Upper lobe of right lung (tissue), 1 donor: Measurements from ENCODE around the gene SPRN. TPM values are rescaled to one million over a fixed set of nuclear protein-coding genes. Genes with fewer than 3 reads are reported as not detected.
A peak's percentile ranks its signal among the peaks of the same experiment; 100 is the strongest.
"Not testable (repeated sequence)": the region's sequence is repeated elsewhere in the genome, so short reads cannot be mapped to it uniquely, and the experiment has no call there.

ENCODE experiments used
- ATAC-seq: fragments of 200-7000 bp; cut with Tn5 transposase; one replicate; pipeline ENCODE4 v1.9.1; 2020; ENCODE audit warnings: mild to moderate bottlenecking, moderate library complexity
- DNase-seq: peaks from one replicate; pipeline ENCODE4 v3.0.0-alpha.2; 2020
- H3K27ac ChIP-seq: fragments of 200-600 bp; one replicate; pipeline ENCODE4 v1.8.0; 2022
- H3K27me3 ChIP-seq: fragments of 200-600 bp; one replicate; pipeline ENCODE4 v1.8.0; 2022; ENCODE audit warnings: mild to moderate bottlenecking
- H3K36me3 ChIP-seq: fragments of 200-600 bp; one replicate; pipeline ENCODE4 v1.8.0; 2022
- H3K4me1 ChIP-seq: fragments of 200-600 bp; one replicate; pipeline ENCODE4 v1.8.0; 2022
- H3K4me3 ChIP-seq: fragments of 200-600 bp; one replicate; pipeline ENCODE4 v1.8.0; 2022; ENCODE audit warnings: mild to moderate bottlenecking
- H3K9me3 ChIP-seq: fragments of 200-600 bp; one replicate; pipeline ENCODE4 v1.8.0; 2022
- intact Hi-C: fragments of 100-400 bp; cut with DNase I; formaldehyde crosslinking; loops from one replicate; pipeline ENCODE4 v1.11.0; 2022
- total RNA-seq: library from RNA; stranded (reverse); fragmentation: NEBNext Ultra II Directional; extraction: Animal tissue kit (Norgen Biotek cat#: 25700); gene quantifications from one replicate; pipeline ENCODE4 v1.2.1, GENCODE V29; 2021
- TF ChIP-seq, protein P1 (sequence below): fragments of 200-600 bp; IDR thresholded peaks from one replicate; pipeline ENCODE4 v1.8.0; 2022; ENCODE audit warnings: antibody characterized with exemption
- donor health status: DM: no; HTN: yes; CAD: no; lungs with severe emphysema.

The SPRN gene
- total RNA-seq, 1 donor from 2014 or later, result not detected

DNA sequence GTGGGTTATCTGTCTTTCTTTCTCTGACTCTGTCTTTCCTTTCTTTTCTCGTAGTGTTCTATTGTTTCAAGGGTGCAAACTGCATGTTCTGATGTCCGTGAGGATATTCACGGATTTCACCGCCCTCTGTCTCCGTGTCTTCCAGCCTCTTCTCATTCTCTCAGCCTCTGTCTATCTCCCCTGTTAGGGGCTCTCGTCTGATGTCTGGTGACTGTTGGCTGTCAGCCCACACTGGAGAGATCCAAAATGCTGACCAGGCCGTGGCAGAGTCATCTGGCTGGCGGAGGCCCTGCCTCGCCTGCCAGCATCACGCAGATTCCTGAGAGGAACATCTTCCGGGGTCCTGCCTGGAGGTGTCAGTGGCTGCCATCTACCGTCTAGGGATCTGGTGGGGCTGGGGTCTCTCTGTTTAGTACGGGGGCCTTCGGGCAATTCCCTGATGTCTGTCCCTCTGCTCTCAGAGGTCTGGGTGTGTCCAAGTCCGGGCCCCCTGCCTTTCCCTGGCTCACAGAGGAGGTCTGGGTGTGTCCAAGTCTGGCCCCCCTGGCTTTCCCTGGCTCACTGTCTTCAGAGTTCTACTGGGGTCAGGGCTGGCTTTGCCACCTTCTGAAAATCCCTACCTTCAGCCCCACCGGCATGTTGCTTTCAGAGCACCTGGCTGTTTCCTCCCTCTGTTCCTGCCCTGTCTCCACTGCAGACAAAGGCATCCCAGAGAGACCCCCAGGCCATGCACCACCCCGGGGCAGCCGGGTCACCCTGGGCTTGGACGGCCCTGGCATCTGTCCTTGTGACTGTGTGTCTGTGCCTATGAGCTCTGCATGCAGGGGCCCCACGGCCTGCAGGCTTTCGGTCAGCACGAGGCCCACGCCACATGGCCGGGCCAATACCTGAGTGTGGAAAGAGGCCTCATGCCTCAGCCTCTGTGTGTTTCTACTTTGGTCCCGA lies 15.4 kb upstream of the SPRN start:
- H3K27ac ChIP-seq, result no peak overlapping the region
- no peak overlapping the region for H3K4me3 ChIP-seq
- no peaks in the 10 kb centered on the region for H3K27me3 ChIP-seq
- intact Hi-C loops, result no loop called here
- no peaks in the 10 kb centered on the region for H3K9me3 ChIP-seq
- no peaks in the 10 kb centered on the region for H3K4me1 ChIP-seq
- ATAC-seq (no peak), DNase-seq (peak; percentile 49)
- no peaks in the 10 kb centered on the region for H3K36me3 ChIP-seq
- TF ChIP-seq, protein P1, sequence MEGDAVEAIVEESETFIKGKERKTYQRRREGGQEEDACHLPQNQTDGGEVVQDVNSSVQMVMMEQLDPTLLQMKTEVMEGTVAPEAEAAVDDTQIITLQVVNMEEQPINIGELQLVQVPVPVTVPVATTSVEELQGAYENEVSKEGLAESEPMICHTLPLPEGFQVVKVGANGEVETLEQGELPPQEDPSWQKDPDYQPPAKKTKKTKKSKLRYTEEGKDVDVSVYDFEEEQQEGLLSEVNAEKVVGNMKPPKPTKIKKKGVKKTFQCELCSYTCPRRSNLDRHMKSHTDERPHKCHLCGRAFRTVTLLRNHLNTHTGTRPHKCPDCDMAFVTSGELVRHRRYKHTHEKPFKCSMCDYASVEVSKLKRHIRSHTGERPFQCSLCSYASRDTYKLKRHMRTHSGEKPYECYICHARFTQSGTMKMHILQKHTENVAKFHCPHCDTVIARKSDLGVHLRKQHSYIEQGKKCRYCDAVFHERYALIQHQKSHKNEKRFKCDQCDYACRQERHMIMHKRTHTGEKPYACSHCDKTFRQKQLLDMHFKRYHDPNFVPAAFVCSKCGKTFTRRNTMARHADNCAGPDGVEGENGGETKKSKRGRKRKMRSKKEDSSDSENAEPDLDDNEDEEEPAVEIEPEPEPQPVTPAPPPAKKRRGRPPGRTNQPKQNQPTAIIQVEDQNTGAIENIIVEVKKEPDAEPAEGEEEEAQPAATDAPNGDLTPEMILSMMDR, result no peak

GRCh38 chr10:133438711-133439273 lies 14.4 kb upstream of the SPRN start:
- ATAC-seq (peak; percentile 38), DNase-seq (no peak)
- no peaks in the 10 kb centered on the region for H3K36me3 ChIP-seq

GRCh38 chr10:133432789-133433188 lies 8.4 kb upstream of the SPRN start:
- H3K27ac ChIP-seq, H3K27me3 ChIP-seq, H3K4me1 ChIP-seq, H3K9me3 ChIP-seq, H3K36me3 ChIP-seq, intact Hi-C loops, H3K4me3 ChIP-seq, DNase-seq: not testable (repeated sequence)
- peak; percentile 15 for ATAC-seq

More at GRCh38 chr10:133438711-133439273, 14.4 kb upstream of the SPRN start:
- TF ChIP-seq, protein P1, result no peak
- intact Hi-C loops, result no loop called here
- H3K27me3 ChIP-seq, result no peaks in the 10 kb centered on the region
- no peaks in the 10 kb centered on the region for H3K9me3 ChIP-seq
- no peaks in the 10 kb centered on the region for H3K4me1 ChIP-seq
- H3K27ac ChIP-seq, result no peak overlapping the region
- no peak overlapping the region for H3K4me3 ChIP-seq

DNA sequence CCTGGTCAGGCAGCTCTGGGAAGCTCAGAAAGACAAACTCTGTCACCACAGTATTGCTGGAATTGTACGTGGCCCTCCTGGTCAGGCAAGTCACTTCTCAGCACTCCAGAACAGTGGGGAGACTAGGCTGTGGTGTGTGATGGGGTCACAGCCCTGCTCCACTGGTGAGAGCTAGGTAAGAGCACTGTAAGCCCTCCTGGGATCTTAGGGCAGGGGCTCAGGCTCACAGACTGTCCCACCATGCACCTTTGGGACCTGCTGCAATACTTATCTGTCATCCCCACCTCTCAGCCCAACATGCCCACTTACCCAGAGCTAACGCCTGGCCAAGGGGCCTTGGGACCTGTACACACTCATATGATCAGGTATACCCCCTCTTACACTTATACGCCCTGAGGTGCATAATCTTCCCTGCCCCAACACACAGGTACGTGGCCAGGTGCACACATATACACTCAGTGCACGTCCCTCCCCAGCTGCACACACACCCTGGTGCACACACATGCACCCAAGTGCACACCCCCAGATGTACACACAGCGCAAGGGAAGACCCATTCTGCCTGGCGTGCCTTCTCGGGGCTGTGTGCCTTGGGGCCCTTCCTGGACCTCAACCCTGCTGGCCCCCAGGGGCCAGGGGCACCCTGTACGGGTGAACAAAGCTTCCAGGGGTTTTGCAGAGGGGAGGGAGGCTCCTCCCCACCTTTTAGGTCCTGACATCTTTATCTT lies 7.6 kb upstream of the SPRN start:
- ATAC-seq, result peak; percentile 39
- DNase-seq, H3K27me3 ChIP-seq, H3K27ac ChIP-seq, H3K9me3 ChIP-seq, H3K4me3 ChIP-seq, H3K36me3 ChIP-seq, intact Hi-C loops, H3K4me1 ChIP-seq: not testable (repeated sequence)

GRCh38 chr10:133429571-133429970 lies 5.1 kb upstream of the SPRN start:
- ATAC-seq, H3K9me3 ChIP-seq, H3K4me3 ChIP-seq, H3K27ac ChIP-seq, H3K36me3 ChIP-seq, H3K27me3 ChIP-seq, H3K4me1 ChIP-seq, intact Hi-C loops, DNase-seq: not testable (repeated sequence)

- H3K27me3 ChIP-seq, H3K4me3 ChIP-seq, H3K27ac ChIP-seq, H3K4me1 ChIP-seq, intact Hi-C loops, H3K9me3 ChIP-seq, DNase-seq, ATAC-seq: not testable (repeated sequence)
- peaks cover 14% of the 10 kb centered on the region for H3K36me3 ChIP-seq
Measured at GRCh38 chr10:133424102-133424501, 323 bp downstream of the SPRN start.

GRCh38 chr10:133422807-133423771 lies 1.3 kb downstream of the SPRN start:
- Histone ChIP-seq H3K36me3 (peaks cover 19% of the 10 kb centered on the region), H3K9me3 (no peaks in the 10 kb centered on the region), H3K27me3 (peaks cover 6% of the 10 kb centered on the region), H3K4me1 (no peaks in the 10 kb centered on the region), H3K27ac (no peak overlapping the region), H3K4me3 (no peak overlapping the region)
- ATAC-seq (peak; percentile 9), DNase-seq (peak; percentile 63)
- TF ChIP-seq, protein P1, result no peak
- intact Hi-C loops, result no loop called here
